Activated B cell treated with CpG ODN at 0.5 μM for 24 hours (primary cell): ENCODE results near the gene PLCB1. TPM values are rescaled to one million over a fixed set of nuclear protein-coding genes. Genes with fewer than 3 reads are reported as not detected.

ENCODE experiments used
- ATAC-seq: fragments of 200-7000 bp; cut with Tn5 transposase; one replicate; pipeline ENCODE4 v1.10.0; 2021; ENCODE audit warnings: low read depth, mild to moderate bottlenecking, moderate library complexity
- CTCF ChIA-PET: fragments of 350-600 bp; sonication (Branson Sonifier 250); formaldehyde crosslinking; loops from one replicate; lab custom pipeline; 2021; ENCODE audit warnings: antibody characterized with exemption; lab: Charles Lee
- POLR2A ChIA-PET: fragments of 350-600 bp; sonication (Branson Sonifier 250); formaldehyde crosslinking; loops from one replicate; lab custom pipeline; 2021; ENCODE audit warnings: antibody characterized with exemption; lab: Charles Lee
- DNase-seq: peaks from one replicate; pipeline ENCODE4 v3.0.0; 2022
- H3K27ac Mint-ChIP-seq: one replicate; pipeline ENCODE4 v1.8.0; 2020; ENCODE audit warnings: mixed read lengths
- H3K27me3 Mint-ChIP-seq: one replicate; pipeline ENCODE4 v1.8.0; 2021; ENCODE audit warnings: mixed read lengths
- H3K36me3 Mint-ChIP-seq: one replicate; pipeline ENCODE4 v1.8.0; 2021; ENCODE audit warnings: low read depth, mixed read lengths
- H3K4me1 Mint-ChIP-seq: one replicate; pipeline ENCODE4 v1.8.0; 2021; ENCODE audit warnings: mixed read lengths
- H3K4me3 Mint-ChIP-seq: one replicate; pipeline ENCODE4 v1.8.0; 2020; ENCODE audit warnings: mild to moderate bottlenecking, mixed read lengths
- H3K9me3 Mint-ChIP-seq: one replicate; pipeline ENCODE4 v1.8.0; 2020; ENCODE audit warnings: mixed read lengths
- CTCF ChIP-seq: fragments of 200-600 bp; IDR thresholded peaks from one replicate; pipeline ENCODE4 v1.8.0; 2022; ENCODE audit warnings: antibody characterized with exemption, mild to moderate bottlenecking
- intact Hi-C: fragments of 100-400 bp; cut with micrococcal nuclease; formaldehyde crosslinking; loops from one replicate; pipeline ENCODE4 v1.15.1; 2024
- total RNA-seq: library from RNA; stranded (reverse); gene quantifications from 2 replicates; pipeline ENCODE4 v1.2.3, GENCODE V29; 2022

Gene PLCB1
- total RNA-seq, 1 donor from 2014 or later: 0.86 TPM

GRCh38 chr20:8780915-8781314 lies 648.8 kb downstream of the PLCB1 start:
- DNase-seq (no peak), ATAC-seq (no peak)
- Mint-ChIP-seq H3K36me3 (no peaks in the 10 kb centered on the region), H3K27ac (no peak overlapping the region), H3K4me1 (no peaks in the 10 kb centered on the region), H3K27me3 (no peaks in the 10 kb centered on the region), H3K9me3 (peaks cover 2% of the 10 kb centered on the region), H3K4me3 (no peak overlapping the region)
- TF ChIP-seq CTCF: no peak
- POLR2A ChIA-PET: no interaction called here
- intact Hi-C loops: no loop called here
- CTCF ChIA-PET: no interaction called here

DNA sequence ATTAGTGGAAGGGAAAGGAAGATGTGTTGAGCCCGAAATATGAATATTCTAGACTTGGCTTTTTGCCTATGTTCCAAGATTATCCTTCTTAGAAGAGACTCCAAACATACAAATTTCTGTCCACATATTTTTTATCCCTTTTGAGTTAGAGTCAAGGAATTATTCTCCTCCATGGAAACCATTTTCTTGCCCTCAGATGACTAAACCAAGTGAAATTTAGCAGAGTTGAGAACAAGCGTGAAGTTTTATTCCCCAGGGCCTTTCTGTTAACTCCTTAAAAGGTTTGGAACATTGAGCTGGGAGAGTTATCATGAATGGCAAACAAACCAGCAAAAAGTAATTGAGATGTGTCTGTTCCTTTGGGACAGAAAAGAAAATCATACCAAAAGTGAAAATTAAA lies 650.7 kb downstream of the PLCB1 start:
- H3K4me3 Mint-ChIP-seq: no peak overlapping the region
- peaks cover 2% of the 10 kb centered on the region for H3K9me3 Mint-ChIP-seq
- POLR2A ChIA-PET: no interaction called here
- CTCF ChIA-PET: no interaction called here
- no peak for DNase-seq
- H3K27me3 Mint-ChIP-seq: no peaks in the 10 kb centered on the region
- no peak for ATAC-seq
- no peak overlapping the region for H3K27ac Mint-ChIP-seq
- no peaks in the 10 kb centered on the region for H3K36me3 Mint-ChIP-seq
- no peaks in the 10 kb centered on the region for H3K4me1 Mint-ChIP-seq
- no peak for TF ChIP-seq CTCF
- intact Hi-C loops: no loop called here

DNA sequence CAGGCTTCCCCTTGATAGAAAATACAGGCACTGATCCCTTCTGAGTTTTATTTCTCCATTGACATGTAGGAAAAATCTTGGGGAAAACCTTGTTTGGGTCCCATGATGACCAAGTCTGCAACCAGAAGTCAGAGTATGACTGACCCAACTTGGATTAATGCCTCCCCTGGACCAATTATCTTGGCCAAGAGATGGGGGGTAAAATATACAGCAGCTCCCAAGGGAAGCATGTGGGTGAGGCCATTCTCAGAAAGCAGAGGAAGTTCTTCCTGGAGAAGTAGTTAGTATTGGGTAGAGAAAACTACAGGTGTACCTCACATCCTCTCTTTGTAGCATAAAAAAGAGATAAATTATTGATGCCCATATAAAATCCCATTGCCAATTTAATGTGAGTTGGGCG lies 651.7 kb downstream of the PLCB1 start:
- no peak overlapping the region for H3K4me3 Mint-ChIP-seq
- no peaks in the 10 kb centered on the region for H3K36me3 Mint-ChIP-seq
- peaks cover 2% of the 10 kb centered on the region for H3K9me3 Mint-ChIP-seq
- ChIA-PET CTCF (no interaction called here), POLR2A (no interaction called here)
- H3K27ac Mint-ChIP-seq: no peak overlapping the region
- ATAC-seq: no peak
- no peaks in the 10 kb centered on the region for H3K4me1 Mint-ChIP-seq
- H3K27me3 Mint-ChIP-seq: no peaks in the 10 kb centered on the region
- DNase-seq: no peak
- intact Hi-C loops: no loop called here
- TF ChIP-seq CTCF: no peak

DNA sequence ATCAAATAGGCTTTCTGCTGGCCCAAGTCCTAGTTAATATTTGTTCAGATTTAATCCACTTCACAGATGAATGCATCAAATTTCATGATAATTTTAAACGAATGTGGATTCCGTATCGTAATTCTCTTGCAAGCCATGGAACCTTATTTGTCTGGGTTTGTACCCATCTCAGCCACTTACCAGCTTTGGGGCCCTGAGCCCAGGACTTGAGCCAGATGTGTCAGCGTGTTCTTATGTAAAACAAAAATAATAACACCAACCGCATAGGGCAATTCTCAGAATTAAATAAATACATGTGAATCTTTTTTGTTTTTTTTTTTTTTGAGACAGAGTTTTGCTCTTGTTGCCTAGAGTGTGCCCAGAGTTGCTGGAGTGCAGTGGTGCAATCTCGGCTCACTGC lies 654.3 kb downstream of the PLCB1 start:
- no peak for TF ChIP-seq CTCF
- DNase-seq (no peak), ATAC-seq (no peak)
- Mint-ChIP-seq H3K4me1 (no peaks in the 10 kb centered on the region), H3K27ac (no peak overlapping the region), H3K9me3 (no peaks in the 10 kb centered on the region), H3K27me3 (no peaks in the 10 kb centered on the region), H3K4me3 (no peak overlapping the region), H3K36me3 (no peaks in the 10 kb centered on the region)
- intact Hi-C loops: no loop called here
- ChIA-PET CTCF (no interaction called here), POLR2A (no interaction called here)

DNA sequence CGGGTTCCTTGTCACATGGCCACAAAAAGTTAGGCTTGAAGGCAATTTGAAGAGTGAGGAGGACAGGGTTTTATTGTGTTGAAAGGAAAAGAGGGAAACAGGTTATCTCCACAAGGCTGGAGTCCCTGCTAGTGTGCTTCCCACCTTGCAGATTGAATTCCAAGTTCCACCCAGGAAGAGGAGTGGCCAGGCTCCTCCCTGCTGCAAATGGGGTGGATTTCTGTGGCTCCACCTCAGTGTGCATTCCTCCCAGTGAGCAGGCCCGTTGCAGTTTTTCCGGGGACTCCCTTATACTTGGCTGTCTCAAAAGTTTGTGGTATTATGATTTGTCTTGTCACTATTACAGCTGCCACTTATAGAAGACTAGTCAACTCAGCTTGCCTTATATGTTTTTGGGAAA lies 655.0 kb downstream of the PLCB1 start:
- no peak for DNase-seq
- no peaks in the 10 kb centered on the region for H3K4me1 Mint-ChIP-seq
- no peaks in the 10 kb centered on the region for H3K9me3 Mint-ChIP-seq
- H3K27ac Mint-ChIP-seq: no peak overlapping the region
- H3K36me3 Mint-ChIP-seq: no peaks in the 10 kb centered on the region
- no peak for TF ChIP-seq CTCF
- ChIA-PET POLR2A (no interaction called here), CTCF (no interaction called here)
- no peak overlapping the region for H3K4me3 Mint-ChIP-seq
- no peak for ATAC-seq
- intact Hi-C loops: no loop called here
- no peaks in the 10 kb centered on the region for H3K27me3 Mint-ChIP-seq
